ENCODE results near the gene RASSF4. TPM values are rescaled to one million over a fixed set of nuclear protein-coding genes. Genes with fewer than 3 reads are reported as not detected.

Gene RASSF4
- total and polyA plus RNA-seq, 9 of the 15 experiments (the other 6 are each of a cell fraction or from before 2014, with no cell fraction given), result 0.01 to 0.62 (median 0.11) TPM; not detected in 3

- H3K4me2 ChIP-seq (ENCODE audit: insufficient read depth, low read length), result no peak overlapping the region
- FAIRE-seq, result peak; percentile 42
- whole genome bisulfite sequencing (ENCODE audit: insufficient coverage, low coverage, missing lambda C conversion rate), result 0% methylated on average over 2 of the region's 2 CpGs
These were observed 6.8 kb upstream of the RASSF4 start for GRCh38 chr10:44952779-44953231.

DNA sequence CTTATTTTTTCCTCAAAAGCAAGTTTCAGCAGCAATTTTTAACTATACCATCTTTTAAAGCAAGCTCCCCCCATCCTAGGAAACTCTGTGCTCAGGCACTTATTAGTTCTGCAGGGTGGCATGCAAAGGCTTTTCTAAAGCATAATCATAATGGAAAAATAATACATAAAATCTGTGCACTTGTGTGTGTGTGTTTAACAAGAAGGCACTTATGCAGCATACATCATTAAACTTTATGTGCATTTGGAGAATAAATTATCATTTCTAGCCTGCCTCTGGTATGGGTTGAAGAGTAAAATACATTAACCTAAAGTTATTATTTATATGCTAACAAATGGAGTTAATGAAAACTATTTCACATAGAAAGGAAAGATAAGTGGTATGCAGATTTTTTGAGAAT, 5.6 kb upstream of the RASSF4 start:
- CTCF ChIA-PET (ENCODE audit: low intra/inter-chr PET ratio), result no interaction called here
- in situ Hi-C loops (cut with MboI), result no loop called here
- no peak for FAIRE-seq

More at GRCh38 chr10:44952779-44953231, 6.8 kb upstream of the RASSF4 start:
- in situ Hi-C loops (cut with MboI), result no loop called here
- H3K36me3 ChIP-seq (ENCODE audit: control insufficient read depth, insufficient read depth, low read length), result no peaks in the 10 kb centered on the region
- no peak for DNase-seq (ENCODE audit: extremely low read depth in 1 of 4, low spot score in 3 of 4)
- H3K4me3 ChIP-seq, result no peak overlapping the region
- BruUV-seq (replicated peaks), result no TSS peak
- no peak for TF ChIP-seq SETDB1 (IDR thresholded peaks at IDR 0.05; ENCODE audit: low read length)
- no peak for TF ChIP-seq SIX5 (IDR thresholded peaks at IDR 0.05; ENCODE audit: borderline replicate concordance in 1 of 2, insufficient read depth in 1 of 2, low read depth in 1 of 2, low read length in 2 of 2)
- CTCF ChIA-PET (ENCODE audit: low intra/inter-chr PET ratio), result no interaction called here
- intact Hi-C loops (cut with micrococcal nuclease), result no loop called here
- no peak overlapping the region for H2AFZ ChIP-seq (ENCODE audit: low read depth, low read length)
- no peak for ATAC-seq
- H3K9me3 ChIP-seq (replicated peaks; ENCODE audit: control insufficient read depth, insufficient read depth, low read depth, low read length), result no peaks in the 10 kb centered on the region
- no peaks in the 10 kb centered on the region for H4K20me1 ChIP-seq (replicated peaks; ENCODE audit: control insufficient read depth, insufficient read depth, low read length)
- POLR2A ChIA-PET, result interaction anchor here (0.9 to 1.0 kb wide), 2 partner anchors 9 to 11 kb away, joined by 3 read pairs; no protein-coding TSS in a partner anchor
- H3K79me2 ChIP-seq (ENCODE audit: control insufficient read depth, insufficient read depth, low read length), result no peaks in the 10 kb centered on the region
- H3K9ac ChIP-seq (ENCODE audit: insufficient read depth in 1 of 2, low read depth in 2 of 2, low read length in 2 of 2), result no peak overlapping the region
- H3K27ac ChIP-seq (ENCODE audit: extremely low read depth, low read depth, low read length), result no peak overlapping the region
- no peaks in the 10 kb centered on the region for H3K4me1 ChIP-seq (replicated peaks in 1 of 2; ENCODE audit: control insufficient read depth in 2 of 2, insufficient read depth in 2 of 2, low read length in 2 of 2)
- peaks cover 22 to 36% of the 10 kb centered on the region in 2 experiments; a peak in 4 of 5 replicates for H3K27me3 ChIP-seq (ENCODE audit: control insufficient read depth in 2 of 2, insufficient read depth in 2 of 2, low read length in 2 of 2)
- H3K9me1 ChIP-seq (ENCODE audit: control insufficient read depth, insufficient read depth, low read length), result no peaks in the 10 kb centered on the region

More for the DNA sequence above, 5.6 kb upstream of the RASSF4 start:
- Histone ChIP-seq H3K4me1 (replicated peaks in 1 of 2; ENCODE audit: control insufficient read depth in 2 of 2, insufficient read depth in 2 of 2, low read length in 2 of 2) (peaks cover under 1 to 7% of the 10 kb centered on the region in 2 experiments; a peak in 3 of 5 replicates), H3K9me3 (replicated peaks; ENCODE audit: control insufficient read depth, insufficient read depth, low read depth, low read length) (no peaks in the 10 kb centered on the region), H3K9me1 (ENCODE audit: control insufficient read depth, insufficient read depth, low read length) (no peaks in the 10 kb centered on the region), H3K27me3 (ENCODE audit: control insufficient read depth in 2 of 2, insufficient read depth in 2 of 2, low read length in 2 of 2) (peaks cover 22 to 36% of the 10 kb centered on the region in 2 experiments; a peak in 4 of 5 replicates), H2AFZ (ENCODE audit: low read depth, low read length) (no peak overlapping the region), H4K20me1 (replicated peaks; ENCODE audit: control insufficient read depth, insufficient read depth, low read length) (no peaks in the 10 kb centered on the region), H3K36me3 (ENCODE audit: control insufficient read depth, insufficient read depth, low read length) (no peaks in the 10 kb centered on the region), H3K27ac (ENCODE audit: extremely low read depth, low read depth, low read length) (no peak overlapping the region), H3K4me3 (no peak overlapping the region), H3K9ac (ENCODE audit: insufficient read depth in 1 of 2, low read depth in 2 of 2, low read length in 2 of 2) (no peak overlapping the region), H3K4me2 (ENCODE audit: insufficient read depth, low read length) (no peak overlapping the region), H3K79me2 (ENCODE audit: control insufficient read depth, insufficient read depth, low read length) (no peaks in the 10 kb centered on the region)
- DNase-seq (ENCODE audit: extremely low read depth in 1 of 4, low spot score in 3 of 4) (no peak), ATAC-seq (no peak)
- TF ChIP-seq CBX1 (IDR thresholded peaks at IDR 0.05; ENCODE audit: low read depth) (no peak), HNRNPK (IDR thresholded peaks at IDR 0.05; ENCODE audit: low read depth, low read length, poor library complexity, severe bottlenecking) (no peak), FOXM1 (IDR thresholded peaks at IDR 0.05; ENCODE audit: low read depth) (no peak), FOXM1 (CRISPR knock-in tag; IDR thresholded peaks at IDR 0.05; ENCODE audit: low read depth) (no peak), GABPA (tag; conservative IDR thresholded peaks at IDR 0.05; ENCODE audit: low read depth) (no peak)
- BruUV-seq (replicated peaks), result no TSS peak
- POLR2A ChIA-PET, result no interaction called here
- intact Hi-C loops (cut with micrococcal nuclease), result no loop called here
